GM21619 (cell line): ENCODE data around the gene CLIC1.

ENCODE experiments used
- ATAC-seq: cut with Tn5 transposase; IDR thresholded peaks from one replicate; pipeline ENCODE4 v1.9.1; 2021; ENCODE audit not compliant: unreplicated experiment

The CLIC1 gene

DNA sequence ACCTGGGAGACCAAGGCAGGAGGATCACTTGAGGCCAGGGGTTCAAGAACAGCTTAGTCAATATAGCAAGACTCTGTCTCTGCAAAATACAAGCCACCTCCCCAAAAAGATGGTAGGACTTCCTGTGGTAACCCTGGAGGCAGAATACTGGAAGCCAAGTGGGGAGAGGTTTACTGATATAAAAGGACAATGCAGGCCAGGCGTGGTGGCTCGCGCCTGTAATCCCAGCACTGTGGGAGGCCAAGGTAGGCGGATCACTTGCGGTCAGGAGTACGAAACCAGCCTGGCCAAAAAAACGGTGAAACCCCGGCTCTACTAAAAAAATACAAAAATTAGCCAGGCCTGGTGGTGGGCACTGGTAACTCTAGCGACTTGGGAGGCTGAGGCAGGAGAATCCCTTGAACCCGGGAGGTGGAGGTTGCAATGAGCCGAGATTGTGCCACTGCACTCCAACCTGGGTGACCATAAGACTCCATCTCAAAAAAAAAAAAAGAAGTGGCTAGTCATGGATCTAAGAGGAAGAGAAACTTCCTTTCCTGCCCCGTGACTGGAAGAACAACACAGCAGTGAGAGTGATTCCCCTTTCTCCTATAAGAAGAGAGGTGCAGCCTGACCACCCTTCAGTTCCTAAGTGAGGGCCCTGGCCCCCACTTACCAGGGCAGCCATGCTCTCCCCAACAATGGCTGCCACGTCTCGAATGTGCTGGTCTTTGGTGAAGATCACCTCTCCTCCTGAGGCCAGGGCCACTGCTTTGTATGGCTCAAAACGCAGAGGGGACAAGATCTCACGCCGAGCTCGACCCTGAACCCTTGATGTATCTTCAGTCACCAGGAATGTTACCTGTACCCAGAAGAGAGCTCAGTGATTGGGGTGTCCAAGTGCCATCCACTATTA lies 32.3 kb upstream of the CLIC1 start:
- ATAC-seq: no peak

DNA sequence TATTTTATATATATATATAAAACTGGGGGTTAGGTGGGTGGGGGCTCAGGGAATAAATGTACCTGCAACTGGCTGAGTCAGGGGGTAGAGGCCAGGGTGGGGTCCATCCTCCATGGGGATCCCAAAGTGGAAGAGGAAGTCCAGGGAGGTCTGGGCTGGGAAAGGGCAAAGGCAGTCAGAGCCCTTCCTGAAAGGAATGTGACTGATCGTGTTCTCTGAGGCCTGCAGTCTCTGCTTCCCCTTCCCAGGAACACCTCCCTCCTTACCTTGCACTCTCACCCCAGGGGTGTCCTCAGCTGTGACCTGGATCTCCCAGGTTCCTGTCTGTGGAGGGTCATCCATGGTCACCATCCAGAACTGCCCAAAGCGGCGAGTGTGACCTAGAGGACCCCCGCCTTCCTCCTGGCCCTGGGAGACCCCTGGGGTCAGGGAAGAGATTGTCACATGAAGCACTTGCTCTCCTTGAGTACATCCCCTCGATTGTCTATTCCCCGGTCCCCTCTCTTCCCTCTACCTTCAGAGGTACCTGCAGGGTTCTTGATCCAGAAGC lies 30.8 kb upstream of the CLIC1 start:
- no peak for ATAC-seq

DNA sequence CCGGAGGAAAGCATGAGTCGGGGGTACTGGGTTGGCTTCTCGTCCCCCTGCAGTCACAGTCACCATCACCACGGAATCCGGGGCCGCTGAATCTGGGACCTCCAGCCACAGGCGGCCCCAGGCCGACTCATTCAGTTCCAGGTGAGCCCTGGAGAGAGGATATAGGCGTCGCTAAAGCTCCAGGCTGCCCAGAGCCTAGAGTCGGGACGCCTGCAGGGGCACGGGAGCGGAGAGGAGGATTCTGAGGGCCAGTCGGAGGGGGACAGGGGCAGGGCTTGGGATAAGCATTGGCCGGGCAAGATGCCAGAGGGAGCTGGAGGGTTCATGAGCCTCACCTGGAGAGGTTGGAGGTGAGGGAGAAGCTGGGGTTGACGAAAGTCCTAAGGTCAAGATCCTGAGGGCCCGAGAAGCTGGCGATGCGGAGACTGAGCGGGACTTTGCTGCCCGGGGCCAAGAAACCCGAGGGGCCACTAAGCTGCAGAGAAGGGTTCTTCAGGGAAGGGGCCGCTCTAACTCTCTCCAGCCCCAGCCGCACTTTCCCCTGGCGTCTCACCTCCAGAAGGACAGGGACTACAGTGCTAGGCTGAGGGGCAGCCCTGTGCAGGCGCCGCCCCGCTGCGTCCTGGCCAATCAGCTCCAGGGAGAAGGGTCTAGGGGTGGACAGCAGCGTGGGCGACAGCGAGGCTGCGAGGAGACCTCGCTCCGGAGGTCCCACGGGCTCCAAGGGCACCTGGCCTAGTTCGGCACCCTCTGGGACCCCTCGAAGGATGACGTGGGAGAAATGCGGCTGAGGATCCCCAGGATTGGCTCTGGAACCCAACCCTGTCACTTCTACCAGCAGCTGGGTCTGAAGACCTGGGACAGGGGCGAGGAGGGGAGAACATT lies 29.8 kb upstream of the CLIC1 start:
- no peak for ATAC-seq

DNA sequence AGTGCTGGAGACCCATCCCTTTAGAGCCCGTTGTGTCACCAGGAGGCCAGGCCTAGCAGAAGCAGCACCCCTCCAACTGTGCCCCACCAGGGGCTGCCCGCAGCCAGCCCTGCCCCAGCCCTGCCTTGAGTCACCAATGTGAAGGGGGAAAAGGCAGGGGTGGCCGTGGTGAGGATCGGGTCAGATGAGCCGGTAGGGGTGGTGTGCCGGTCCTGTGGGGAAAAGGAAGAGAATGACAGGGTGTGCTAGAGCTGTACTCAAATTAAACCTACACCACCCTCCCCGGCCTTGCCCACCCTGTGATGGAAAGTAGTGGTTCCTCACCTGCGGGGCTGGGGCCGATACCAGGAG lies 29.2 kb upstream of the CLIC1 start:
- ATAC-seq: no peak

DNA sequence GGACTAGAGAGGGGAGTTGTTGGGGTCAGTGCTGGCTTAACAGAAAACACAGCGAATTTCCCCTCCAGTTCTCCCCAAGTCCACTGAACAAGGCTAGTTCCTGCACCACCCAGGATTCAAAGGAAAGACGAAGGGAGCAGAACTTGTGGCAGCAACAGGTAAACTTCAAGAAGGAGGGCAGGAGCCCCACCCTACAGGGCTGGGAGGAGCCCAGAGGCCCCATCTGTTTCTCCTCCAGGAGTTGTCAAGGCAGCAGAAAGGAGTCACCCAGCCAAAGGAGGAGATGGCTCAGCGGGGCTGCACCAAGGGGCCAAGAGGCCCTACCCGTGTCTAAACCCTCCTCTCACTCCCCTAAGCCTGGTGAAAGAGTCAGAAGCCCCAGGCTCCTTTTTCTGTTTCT lies 27.9 kb upstream of the CLIC1 start:
- no peak for ATAC-seq

DNA sequence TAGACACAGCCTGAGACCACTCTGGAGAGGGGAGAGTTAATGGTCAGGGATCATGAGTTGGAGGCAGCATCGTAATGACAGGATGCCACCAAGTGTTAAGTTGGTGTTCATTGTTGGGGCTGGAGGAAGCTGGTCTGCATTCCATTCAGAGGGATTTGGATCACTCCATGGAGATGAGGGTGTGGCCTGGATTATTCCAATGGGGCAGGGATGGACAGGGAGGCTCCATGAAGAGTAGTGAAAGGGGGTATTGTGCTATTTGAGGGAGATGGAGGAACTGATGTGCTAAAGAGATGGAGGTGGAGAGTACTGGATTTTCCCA lies 27.2 kb upstream of the CLIC1 start:
- ATAC-seq: no peak

DNA sequence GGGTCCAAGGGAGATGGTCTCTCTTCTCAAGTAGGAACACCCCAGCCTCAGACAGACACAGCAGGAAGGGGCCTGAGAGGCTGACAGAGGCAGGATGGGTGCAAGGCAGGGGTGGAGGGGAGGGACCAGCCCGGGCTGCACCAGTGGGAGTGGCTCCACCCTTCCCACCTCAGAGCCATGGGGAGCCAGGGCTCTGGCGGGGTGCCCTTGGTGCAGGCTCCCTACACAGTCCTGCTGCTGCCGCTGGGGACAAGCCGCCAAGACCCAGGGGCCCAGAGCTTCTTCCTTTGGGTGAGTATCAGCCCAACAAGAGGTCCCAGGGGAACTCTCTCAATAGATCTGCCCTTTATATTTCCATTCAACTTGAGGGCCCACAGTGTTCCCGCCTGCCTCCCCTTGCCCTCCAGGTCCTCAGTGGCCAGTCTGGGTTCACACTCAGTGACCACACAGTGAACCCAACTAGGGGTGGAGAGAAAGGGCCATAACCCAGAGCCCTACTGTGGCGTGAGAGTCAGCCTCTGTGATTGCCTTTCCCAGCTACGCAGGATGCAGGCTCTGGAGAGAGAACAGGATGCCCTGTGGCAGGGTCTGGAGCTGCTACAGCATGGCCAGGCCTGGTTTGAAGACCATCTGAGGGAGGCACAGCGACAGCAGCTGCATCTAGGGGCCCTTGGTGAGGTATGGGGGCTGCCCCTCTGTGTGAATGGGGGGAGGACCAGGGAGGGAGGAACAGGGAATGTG lies 26.7 kb upstream of the CLIC1 start:
- no peak for ATAC-seq

DNA sequence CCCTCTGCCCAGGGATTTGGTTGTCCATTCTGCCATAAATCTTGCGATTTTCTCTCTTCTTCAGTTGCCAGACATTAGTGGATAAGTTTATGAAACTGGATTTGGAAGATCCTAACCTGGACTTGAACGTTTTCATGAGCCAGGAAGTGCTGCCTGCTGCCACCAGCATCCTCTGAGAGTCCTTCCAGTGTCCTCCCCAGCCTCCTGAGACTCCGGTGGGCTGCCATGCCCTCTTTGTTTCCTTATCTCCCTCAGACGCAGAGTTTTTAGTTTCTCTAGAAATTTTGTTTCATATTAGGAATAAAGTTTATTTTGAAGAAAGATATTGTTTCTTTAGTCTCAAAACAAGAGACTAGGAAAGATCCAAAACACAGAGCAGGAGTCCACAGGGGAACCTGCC lies 26.0 kb upstream of the CLIC1 start, which contains the start of gene SAPCD1:
SAPCD1 (plus strand) TSS at position 301 of the 400 bp plus-strand sequence. CDS start 399 bp downstream, outside the sequence.
- ATAC-seq: no peak

DNA sequence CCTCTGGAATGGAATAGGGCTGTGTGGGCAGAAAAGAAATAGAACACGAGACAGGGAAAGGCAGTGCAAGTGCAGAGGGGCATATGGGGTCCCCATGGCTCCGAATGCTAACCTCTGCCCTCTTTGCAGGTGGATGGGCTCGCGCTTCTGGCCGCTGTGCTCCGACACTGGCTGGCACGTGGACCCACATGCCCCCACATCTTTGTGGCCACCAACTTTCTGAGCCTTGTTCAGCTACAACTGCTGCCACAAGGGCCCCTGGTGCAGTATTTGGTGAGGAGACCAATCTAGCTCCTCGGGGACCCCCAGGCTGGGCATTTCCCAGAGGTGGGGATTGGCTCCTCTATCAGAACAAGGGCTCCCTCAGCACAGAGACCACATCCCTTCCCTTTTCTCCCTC lies 25.0 kb upstream of the CLIC1 start:
- ATAC-seq: no peak

DNA sequence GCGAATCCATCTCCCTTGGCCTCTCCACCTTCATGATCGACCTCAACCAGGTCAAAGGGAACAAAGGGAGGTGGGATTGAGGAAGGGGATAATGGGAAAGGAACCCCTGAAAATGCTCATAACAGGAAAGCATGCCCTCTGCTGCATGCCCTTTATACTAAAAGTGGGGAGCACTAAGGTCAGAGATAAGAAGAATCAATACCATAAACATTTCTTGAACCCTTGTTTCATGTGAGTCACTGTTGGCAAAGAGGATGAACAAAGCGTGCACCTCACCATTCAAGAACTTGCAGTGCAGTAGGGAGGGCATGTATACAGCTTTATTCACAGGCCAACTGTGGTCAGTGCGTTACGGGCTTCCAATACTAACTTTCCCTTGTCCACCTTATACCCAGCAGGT lies 24.5 kb upstream of the CLIC1 start:
- ATAC-seq: no peak

DNA sequence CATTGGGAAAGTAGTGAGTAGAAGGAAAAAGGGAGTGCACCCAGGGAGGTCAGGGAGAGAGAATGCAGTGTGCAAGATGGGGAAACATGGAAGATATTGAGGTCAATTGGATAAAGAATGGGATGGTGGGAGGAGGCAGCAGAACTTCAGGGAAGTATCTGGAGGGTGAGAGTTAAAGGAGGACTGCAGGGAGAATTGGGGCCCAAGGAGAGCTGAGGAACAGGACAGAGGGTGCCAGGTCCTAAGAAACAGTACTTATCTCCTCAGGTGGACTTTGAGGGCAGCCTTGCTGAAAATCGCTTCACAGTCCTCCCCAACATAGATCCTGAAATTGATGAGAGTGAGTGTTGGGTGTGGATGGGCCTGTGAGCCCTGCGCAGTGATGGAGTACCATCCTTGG lies 22.0 kb upstream of the CLIC1 start:
- no peak for ATAC-seq

DNA sequence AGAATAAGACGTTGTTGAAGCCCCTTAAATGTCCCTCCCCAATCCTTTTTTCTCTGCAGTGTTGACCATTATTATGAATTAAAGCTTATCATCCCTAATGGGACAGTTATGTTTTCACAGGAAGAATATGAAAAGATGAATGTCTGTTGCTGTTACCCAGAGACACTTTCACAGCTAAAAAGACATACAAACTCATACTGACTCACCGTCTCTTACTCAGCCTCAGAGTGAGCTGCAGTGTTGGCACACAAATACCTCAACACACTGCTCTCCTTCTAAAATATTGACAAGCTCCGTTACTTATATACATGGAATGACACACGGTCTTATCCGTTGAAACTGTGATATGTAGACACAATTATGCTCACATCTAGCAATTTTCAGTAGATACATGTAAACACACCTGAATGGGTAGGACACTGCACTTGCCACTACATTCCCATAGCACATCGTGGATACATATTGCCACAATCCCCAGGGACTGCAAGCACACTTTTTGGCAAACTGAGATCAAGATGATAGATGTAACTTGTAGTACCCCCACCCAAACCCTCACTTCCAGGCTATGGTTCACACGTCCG lies 16.5 kb upstream of the CLIC1 start:
- ATAC-seq: no peak

DNA sequence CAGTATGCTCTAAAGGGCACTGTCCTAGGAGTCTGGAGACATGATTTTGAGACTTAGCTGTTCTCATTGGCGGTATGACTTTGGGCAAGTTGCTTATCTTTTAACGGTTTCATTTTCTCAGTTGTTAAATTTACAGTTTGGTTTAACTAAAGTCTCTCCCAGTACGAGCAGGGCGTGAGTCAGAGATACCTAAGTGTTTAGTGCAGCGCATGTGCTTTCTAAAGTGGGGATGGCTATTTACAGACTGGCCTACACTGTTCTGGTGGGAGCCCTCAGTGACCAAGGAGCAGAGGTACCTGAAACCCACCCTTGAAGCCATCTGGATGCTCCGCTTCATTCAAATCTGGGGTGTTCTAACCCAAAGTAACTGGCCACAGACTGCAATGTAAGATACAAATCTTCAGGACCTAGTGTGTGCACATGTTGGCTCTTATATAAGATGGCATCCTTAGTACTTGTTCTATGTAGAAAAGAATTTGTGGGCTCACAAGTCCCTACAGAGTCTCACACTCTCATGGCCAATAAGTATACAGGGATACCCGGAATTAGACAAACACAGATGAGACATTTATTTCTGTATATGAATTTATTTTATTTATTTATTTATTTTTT lies 14.2 kb upstream of the CLIC1 start:
- no peak for ATAC-seq

DNA sequence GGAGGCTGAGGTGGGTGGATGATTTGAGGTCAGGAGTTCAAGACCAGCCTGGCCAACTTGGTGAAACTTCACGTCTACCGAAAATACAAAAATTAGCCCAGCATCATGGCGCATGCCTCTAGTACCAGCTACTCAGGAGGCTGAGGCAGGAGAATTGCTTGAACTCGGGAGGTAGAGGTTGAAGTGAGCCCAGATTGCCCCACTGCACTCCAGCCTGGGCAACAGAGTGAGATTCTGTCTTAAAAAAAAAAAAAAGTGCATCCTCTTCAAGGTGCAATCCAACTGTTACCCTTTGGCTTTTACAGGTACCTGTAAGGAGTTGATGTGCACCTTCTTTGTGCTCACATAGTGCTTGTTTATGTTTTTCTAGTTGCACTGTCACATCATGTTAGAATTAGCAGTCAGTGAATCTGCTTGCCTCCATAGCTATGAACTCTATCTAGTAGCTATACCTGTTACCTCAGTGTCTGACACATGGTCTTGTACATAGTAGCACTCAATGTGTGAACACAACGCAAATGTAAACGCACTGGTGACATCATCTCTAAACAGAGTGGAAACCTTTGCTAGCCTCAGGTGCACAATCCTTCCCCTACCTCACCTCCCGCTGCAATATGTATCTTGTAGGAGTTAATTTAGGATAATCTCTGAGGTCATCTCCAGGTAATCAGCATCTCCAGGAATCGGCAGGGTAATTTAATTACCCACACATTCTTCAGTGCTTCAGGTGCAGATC lies 13.1 kb upstream of the CLIC1 start:
- no peak for ATAC-seq

DNA sequence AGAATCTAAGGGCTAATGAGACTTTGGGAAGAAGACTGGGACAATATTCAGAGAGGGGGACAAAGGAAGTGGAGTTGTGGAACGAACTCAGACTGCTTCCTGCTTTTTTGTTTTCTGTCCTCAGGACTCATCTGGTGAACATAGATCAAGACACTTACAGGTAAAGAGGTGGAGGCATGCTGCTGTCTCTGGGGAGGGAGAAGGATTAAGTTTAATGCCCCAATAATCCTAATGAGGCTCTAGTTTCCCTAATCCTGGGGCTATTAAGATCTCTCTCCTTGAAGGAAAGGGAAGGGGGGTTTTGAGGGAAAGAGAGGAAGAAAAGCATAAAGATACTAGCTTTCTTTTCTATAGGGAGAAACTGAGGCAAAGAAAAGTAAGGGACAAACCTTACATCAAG lies 8.1 kb upstream of the CLIC1 start:
- ATAC-seq: no peak

DNA sequence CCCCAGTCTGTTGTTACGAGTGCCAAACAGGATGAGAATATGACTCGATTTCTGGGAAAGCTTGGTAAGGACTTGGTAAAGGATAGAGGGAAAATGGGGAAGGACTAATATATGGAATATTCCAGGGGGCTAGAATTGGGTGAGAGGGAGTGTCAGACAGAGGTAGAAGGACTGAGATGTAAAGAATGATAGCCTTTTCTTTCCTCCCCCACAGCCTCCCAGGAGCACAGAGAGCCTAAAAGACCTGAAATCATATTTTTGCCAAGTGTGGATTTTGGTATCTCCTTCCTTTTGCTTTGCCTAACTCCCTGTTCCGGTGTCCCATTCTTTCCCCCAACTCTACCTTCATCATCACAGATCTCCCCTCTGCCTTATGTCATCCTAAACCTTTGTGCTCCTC lies 6.6 kb upstream of the CLIC1 start:
- no peak for ATAC-seq

DNA sequence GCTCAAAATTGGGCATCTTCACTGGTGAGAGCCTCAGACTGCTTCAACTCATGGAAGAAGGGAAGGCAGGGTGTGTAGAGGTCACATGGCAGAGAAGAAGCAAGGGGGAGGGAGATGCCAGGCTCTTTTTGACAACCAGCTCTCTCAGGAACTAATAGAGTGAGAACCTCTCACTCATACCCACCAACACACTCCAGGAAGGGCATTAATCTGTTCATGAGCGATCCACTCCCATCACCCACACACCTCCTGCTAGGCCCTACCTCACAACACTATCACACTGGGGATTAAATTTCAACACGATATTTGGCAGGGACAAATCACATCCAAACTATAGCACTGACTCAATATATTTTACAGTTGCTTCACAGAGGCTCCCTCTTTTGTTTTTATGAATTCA lies 5.5 kb upstream of the CLIC1 start:
- no peak for ATAC-seq

DNA sequence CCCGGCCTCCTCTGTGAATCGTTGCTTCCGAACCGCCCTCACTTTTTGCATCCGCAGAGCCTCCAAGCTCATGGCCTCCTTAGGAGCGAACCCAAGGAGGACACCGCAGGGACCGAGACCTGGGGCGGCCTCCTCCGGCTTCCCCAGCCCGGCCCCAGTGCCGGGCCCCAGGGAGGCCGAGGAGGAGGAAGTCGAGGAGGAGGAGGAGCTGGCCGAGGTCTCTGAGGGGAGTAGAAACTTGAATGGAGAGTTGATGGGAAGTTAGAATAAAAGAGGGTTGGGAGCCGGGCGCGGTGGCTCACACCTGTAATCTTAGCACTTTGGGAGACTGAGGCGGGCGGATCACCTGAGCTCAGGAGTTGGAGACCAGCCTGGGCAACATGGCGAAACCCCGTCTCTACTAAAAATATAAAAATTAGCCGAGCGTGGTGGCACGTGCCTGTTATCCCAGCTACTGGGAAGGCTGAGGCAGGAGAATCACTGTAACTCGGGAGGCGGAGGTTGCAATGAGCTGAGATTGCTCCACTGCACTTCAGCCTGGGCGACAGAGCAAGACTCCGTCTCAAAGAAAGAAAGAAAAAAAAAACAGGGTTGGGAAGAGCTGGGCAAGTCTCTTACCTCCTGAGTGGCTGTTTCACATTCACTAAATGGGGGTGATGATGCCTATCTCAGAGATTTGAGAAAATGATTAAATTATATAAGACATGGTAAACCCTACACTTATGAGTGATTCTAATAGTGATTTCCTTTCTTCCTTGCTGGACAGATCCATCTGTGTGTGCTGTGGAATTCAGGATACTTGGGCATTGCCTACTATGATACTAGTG lies 4.3 kb upstream of the CLIC1 start:
- peak; percentile 2 for ATAC-seq
